ENCODE results near the gene LIM2.
A peak's percentile ranks its signal among the peaks of the same experiment; 100 is the strongest.

LIM2 gene

GRCh38 chr19:51367565-51368365 is 20.0 kb downstream of the LIM2 start (continued):
- TF ChIP-seq ZNF324 (tag by site-specific recombination; IDR thresholded peaks at IDR 0.05) (no peak), PBX3 (CRISPR knock-in tag; IDR thresholded peaks at IDR 0.05) (0 out of 2 replicates have a peak, but pooled peaks have one; percentile 41), ZNF404 (tag by site-specific recombination; IDR thresholded peaks at IDR 0.05) (no peak), ZNF416 (tag by site-specific recombination; IDR thresholded peaks at IDR 0.05) (no peak), ATF2 (tag by site-specific recombination; IDR thresholded peaks at IDR 0.05; ENCODE audit: low read depth) (no peak), OVOL3 (tag by site-specific recombination; IDR thresholded peaks at IDR 0.05) (peak; percentile 48), HOXC10 (CRISPR knock-in tag; IDR thresholded peaks at IDR 0.05) (no peak), GLI4 (tag by site-specific recombination; IDR thresholded peaks at IDR 0.05) (peak; percentile 72; the same call in 1 of the 2 replicates), ZNF664 (tag by site-specific recombination; IDR thresholded peaks at IDR 0.05) (no peak), GFI1B (tag by site-specific recombination; IDR thresholded peaks at IDR 0.05) (no peak), ZNF239 (tag by site-specific recombination; IDR thresholded peaks at IDR 0.05) (no peak), ZNF626 (tag by site-specific recombination; IDR thresholded peaks at IDR 0.05) (no peak), ZNF26 (tag by site-specific recombination; IDR thresholded peaks at IDR 0.05) (no peak), KLF9 (tag by site-specific recombination; IDR thresholded peaks at IDR 0.05; ENCODE audit: low read depth) (peak; percentile 100)

- CTCF ChIA-PET: interaction anchor here (1.0 kb wide), 1 partner anchor 28 kb away, joined by 4 read pairs; no protein-coding TSS in a partner anchor
- peak overlapping the region; percentile 43 for H3K4me3 ChIP-seq (ENCODE audit: low read depth, low read length)
These were observed 20.6 kb downstream of the LIM2 start for GRCh38 chr19:51367255-51367564.

More at GRCh38 chr19:51367255-51367564, 20.6 kb downstream of the LIM2 start:
- Histone ChIP-seq H3K27ac (ENCODE audit: extremely low read depth, low read depth, low read length) (peak overlapping the region; percentile 85), H3K9me3 (ENCODE audit: control insufficient read depth, insufficient read depth, low read depth, low read length) (no peaks in the 10 kb centered on the region), H3K4me1 (ENCODE audit: control insufficient read depth, insufficient read depth, low read length) (peaks cover 10% of the 10 kb centered on the region), H3K36me3 (ENCODE audit: control insufficient read depth in 2 of 2, insufficient read depth in 1 of 2, low read length in 2 of 2) (no peaks in the 10 kb centered on the region; a peak in 1 of 3 replicates)
- POLR2A ChIA-PET: interaction anchor here (0.7 to 2.7 kb wide), 11 partner anchors 8 to 29 kb away, joined by 3 to 37 read pairs (median 6); partner anchors contain the start of gene VSIG10L
- no peak for TF ChIP-seq ZNF48 (tag by site-specific recombination; IDR thresholded peaks at IDR 0.05)
- no peak for TF ChIP-seq RBAK (tag by site-specific recombination; IDR thresholded peaks at IDR 0.05)
- TF ChIP-seq ZNF624 (tag by site-specific recombination; IDR thresholded peaks at IDR 0.05): no peak
- no peak for TF ChIP-seq ZNF37A (tag by site-specific recombination; IDR thresholded peaks at IDR 0.05)
- no peak for TF ChIP-seq ZNF26 (tag by site-specific recombination; IDR thresholded peaks at IDR 0.05)
- peak; percentile 50 for TF ChIP-seq GLIS1 (tag by site-specific recombination; IDR thresholded peaks at IDR 0.05)
- peak; percentile 58 for TF ChIP-seq ZBTB20 (tag by site-specific recombination; IDR thresholded peaks at IDR 0.05)

Measured in HEK293 (cell line).